ENCODE measurements around the gene MED13.

Gene MED13

GRCh38 chr17:62049299-62049698 lies 15.8 kb downstream of the MED13 start:
- no peak overlapping the region for H3K27ac ChIP-seq
- TF ChIP-seq, protein P1, sequence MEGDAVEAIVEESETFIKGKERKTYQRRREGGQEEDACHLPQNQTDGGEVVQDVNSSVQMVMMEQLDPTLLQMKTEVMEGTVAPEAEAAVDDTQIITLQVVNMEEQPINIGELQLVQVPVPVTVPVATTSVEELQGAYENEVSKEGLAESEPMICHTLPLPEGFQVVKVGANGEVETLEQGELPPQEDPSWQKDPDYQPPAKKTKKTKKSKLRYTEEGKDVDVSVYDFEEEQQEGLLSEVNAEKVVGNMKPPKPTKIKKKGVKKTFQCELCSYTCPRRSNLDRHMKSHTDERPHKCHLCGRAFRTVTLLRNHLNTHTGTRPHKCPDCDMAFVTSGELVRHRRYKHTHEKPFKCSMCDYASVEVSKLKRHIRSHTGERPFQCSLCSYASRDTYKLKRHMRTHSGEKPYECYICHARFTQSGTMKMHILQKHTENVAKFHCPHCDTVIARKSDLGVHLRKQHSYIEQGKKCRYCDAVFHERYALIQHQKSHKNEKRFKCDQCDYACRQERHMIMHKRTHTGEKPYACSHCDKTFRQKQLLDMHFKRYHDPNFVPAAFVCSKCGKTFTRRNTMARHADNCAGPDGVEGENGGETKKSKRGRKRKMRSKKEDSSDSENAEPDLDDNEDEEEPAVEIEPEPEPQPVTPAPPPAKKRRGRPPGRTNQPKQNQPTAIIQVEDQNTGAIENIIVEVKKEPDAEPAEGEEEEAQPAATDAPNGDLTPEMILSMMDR (conservative IDR thresholded peaks at IDR 0.05): no peak

- TF ChIP-seq, protein P1 (conservative IDR thresholded peaks at IDR 0.05): no peak
- no peak overlapping the region for H3K27ac ChIP-seq
Measured at GRCh38 chr17:62048262-62048661, 16.8 kb downstream of the MED13 start.

GRCh38 chr17:62045517-62045916 lies 19.6 kb downstream of the MED13 start:
- H3K27ac ChIP-seq: no peak overlapping the region

GRCh38 chr17:62045109-62045508 lies 20.0 kb downstream of the MED13 start:
- TF ChIP-seq, protein P1 (conservative IDR thresholded peaks at IDR 0.05): no peak

More at GRCh38 chr17:62045517-62045916, 19.6 kb downstream of the MED13 start:
- TF ChIP-seq, protein P1 (conservative IDR thresholded peaks at IDR 0.05): no peak

DNA sequence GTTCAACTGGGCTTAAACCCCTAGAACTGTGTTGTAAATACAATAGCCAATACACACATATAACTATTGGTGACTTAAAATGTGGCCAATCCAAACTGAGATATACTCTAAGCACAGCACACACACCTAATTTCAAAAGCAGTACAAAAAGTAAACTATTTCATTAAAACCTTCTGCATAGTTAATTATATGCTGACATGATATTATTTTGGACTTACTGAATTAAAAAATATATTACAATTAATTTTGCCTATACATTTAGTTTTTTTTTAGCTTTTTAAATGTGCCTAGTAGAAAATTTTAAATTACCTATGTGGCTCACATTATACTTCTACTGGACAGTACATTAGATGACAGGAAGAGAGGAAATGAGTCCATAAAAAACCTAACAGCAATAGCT lies 21.5 kb downstream of the MED13 start:
- no peak overlapping the region for H3K27ac ChIP-seq

More at GRCh38 chr17:62045109-62045508, 20.0 kb downstream of the MED13 start:
- no peak overlapping the region for H3K27ac ChIP-seq

DNA sequence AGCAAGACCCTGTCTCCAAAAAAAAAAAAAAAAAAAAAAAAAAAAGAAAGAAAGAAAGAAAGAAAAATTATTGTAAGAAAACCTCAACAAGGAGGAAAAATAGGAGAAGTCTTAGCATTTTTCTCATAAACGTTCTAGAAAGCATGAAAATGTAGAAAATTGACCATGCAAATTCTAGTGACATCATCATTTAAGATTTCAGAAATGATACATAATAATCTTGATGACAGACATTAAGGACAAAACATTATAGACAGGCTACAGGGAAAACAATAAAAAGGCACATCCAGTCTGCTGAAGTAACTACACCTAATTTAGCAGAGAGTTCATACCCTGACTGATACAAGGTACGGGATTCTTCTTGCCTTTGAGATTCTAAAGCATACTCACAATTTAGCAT lies 21.9 kb downstream of the MED13 start:
- no peak overlapping the region for H3K27ac ChIP-seq
- TF ChIP-seq, protein P1 (conservative IDR thresholded peaks at IDR 0.05): no peak

More for the DNA sequence above, 21.5 kb downstream of the MED13 start:
- TF ChIP-seq, protein P1 (conservative IDR thresholded peaks at IDR 0.05): no peak

- H3K27ac ChIP-seq: no peak overlapping the region
- TF ChIP-seq, protein P1 (conservative IDR thresholded peaks at IDR 0.05): no peak
Measured at GRCh38 chr17:62038248-62038647, 26.8 kb downstream of the MED13 start.

Data from VCaP (cell line).